ENCODE measurements around the gene BCCIP.

GRCh38 chr10:125773687-125774543 is 49.4 kb upstream of the BCCIP start:
- no peak for TF ChIP-seq GATA2 (IDR thresholded peaks at IDR 0.05; ENCODE audit: low read depth, low read length)
- no peak for TF ChIP-seq GATA3 (IDR thresholded peaks at IDR 0.05; ENCODE audit: low read depth, low read length)

Measured in SH-SY5Y (cell line).